NAMALWA (cell line): Measurements from ENCODE around the gene CRIP2.
A peak's percentile ranks its signal among the peaks of the same experiment; 100 is the strongest.

Experiments used
- DNase-seq: peaks from one replicate; pipeline ENCODE4 v3.0.0-alpha.2; 2015; ENCODE audit warnings: low spot score

Gene CRIP2, protein sequence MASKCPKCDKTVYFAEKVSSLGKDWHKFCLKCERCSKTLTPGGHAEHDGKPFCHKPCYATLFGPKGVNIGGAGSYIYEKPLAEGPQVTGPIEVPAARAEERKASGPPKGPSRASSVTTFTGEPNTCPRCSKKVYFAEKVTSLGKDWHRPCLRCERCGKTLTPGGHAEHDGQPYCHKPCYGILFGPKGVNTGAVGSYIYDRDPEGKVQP

DNA sequence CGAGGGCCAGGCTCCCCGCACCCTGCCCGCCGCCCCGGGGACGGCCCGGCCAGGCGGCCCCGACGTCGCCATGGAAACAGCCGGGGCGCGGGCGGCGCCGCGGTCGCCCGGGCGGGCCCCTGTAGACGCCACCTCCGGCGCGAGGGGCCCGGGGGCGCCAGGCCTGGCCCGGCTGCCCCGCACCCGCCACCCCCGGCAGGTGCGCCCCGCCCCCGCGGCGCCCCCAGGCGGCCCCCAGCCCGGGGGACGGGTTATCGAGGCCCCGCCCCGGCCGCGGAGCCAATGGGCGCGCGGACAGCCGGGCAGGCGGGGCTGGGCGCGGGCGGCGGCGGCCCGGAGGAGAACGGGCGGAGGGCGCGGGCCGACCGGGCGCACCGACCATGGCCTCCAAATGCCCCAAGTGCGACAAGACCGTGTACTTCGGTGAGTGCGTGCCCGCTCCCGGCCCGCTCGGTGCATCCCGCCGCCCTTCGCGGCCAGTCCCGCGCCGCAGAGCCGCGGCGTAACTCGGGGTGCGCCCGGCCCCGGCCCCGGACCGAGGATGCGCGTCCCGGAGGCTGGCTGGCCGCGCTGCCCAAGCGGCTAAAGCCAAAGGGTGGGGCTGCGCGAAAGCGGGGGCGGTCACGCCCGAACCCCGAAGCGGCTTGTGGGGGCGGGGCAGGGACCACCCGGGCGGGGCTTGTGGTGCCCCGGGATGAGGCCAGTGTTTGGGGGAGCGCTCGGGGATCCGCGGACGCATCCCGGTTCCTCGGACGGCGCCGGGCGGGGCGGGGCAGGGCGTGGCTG is at the start of gene CRIP2:
TSS of gene CRIP2 (plus strand) at position 339 of the 786 bp plus-strand sequence. CDS start at position 381, 42 bp downstream.
- DNase-seq: no peak

DNA sequence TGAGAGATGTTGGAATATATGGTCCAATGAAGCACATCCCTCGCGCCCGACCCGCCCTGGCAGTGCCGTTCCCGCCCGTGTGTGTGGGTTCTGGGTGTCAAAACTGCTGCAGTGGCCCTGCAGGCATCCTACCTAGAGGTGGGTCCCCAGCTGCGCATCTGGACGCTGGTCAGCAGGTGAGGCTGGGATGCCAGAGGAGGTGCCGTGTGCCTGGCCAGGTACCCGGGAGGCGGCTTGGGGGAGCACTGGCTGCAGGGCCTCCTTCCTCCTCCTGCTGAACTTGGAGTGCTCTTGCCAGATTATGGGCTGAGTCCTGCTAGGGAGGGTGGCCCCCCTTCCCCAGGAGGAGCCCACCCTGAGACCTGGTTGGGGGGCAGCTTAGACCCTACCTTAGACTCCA is 49.8 kb upstream of the CRIP2 start:
- no peak for DNase-seq

DNA sequence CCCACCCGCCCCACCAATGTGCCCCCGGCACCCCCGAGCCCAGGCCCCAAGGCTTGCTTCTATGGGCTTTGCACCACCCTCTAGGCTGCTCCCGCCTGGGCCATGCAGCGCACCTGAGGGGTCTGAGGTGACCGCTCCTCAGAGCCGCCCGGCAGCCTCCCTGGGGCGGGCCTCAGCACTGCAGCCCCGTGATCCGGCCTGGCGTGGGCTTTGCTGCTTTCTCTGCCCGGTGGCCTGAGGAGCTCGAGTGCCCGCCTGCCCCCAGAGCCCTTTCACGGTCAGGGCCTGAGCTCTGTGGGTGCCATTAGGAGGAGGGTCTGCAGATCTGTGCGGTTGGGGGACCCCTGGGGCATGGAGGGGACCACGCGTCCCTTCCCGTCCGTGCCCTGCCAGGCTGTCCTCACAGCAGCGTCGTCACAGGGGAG is 48.8 kb upstream of the CRIP2 start:
- DNase-seq: no peak

DNA sequence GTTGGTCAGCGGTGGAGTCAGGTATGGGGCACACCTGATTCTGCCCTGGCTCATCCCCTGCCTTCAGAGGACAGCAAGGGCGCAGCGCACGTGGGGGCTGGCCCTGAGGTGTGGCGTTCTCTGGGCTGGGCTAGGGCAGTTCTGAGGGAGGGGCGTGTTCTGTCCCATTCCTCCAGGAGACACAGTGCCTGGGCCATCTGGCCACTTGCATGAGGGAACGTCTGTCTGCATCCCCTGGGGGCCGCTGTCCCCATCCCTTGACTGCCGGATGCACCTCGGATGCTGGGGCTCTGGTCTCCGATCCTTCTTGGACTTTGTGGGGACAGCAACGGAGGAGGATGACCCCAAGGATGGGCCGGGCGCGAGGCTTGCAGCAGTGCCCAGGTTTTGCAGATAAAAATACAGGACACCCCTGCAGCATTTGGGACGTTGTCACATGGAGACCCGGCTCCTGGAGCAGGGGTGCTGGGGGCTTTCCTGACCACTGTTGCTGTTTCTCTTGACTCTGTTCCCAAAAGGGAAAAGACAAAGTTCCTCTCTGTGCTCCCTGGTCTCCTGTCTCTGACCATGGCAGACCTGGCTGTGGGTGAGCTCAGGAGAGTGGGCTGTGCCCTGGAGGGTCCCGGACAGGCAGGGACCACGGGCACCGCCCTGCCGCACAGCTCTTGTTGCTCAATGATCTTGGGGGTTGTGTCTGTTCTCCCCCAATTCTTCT is 48.0 kb upstream of the CRIP2 start:
- no peak for DNase-seq

DNA sequence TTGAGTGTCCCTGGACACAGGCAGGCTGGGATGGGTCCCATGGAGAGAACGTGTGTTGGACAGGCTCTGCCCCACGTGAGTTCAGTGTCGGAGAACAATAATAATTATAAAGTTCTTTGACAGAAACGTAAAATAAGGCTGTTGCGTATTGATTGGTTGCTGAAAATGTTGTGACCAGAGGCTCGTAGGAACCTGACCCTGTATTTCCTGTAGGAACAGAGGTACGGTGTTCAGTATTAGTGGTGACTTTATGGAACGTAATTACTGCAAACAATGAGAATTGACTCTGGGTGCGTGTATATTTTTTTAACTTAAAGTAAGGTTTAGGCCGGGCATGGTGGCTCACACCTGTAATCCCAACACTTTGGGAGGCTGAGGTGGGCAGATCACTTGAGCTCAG is 47.2 kb upstream of the CRIP2 start:
- DNase-seq: no peak

DNA sequence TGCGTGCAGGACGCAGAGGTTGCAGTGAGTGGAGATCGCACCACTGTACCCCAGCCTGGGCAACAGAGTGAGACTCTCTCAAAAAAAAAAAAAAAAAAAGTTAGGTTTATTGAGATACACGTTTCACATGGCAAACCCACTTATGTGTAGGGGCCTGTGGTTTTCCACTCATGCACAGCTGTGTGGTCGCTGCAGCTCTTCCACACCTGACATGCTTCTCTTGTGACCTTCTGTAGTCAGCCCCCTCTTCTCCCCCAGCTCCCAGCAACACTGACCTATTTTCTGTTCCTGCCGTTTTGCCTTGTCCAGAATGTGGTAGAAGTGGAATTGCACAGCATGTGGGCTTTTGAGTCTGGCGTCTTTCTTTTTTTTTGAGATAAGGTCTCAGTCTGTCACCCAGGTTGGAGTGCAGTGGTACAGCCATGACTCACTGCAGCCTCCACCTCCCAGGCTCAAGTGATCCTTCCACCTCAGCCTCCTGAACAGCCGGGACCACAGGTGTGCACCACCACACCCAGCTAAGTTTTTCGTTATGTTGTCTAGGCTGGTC is 46.6 kb upstream of the CRIP2 start:
- DNase-seq: no peak

DNA sequence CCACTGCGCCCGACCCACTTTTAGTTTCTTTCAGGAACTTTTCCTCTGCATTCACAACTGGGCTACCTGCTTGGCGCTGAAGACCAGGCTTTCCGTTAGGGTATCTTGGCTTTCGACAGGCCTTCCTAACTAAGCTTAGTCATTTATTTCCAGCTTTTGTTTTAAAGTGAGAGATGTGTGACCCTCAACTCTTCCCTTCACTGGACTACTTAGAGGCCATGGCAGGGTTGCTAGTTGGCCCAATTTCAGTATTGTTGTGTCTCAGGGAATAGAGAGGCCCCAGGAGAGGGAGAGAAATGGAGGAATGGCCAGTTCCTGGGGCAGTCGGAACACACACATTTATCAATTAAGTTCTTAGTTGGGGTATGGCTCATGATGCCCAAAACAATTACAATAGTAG is 44.6 kb upstream of the CRIP2 start:
- no peak for DNase-seq

DNA sequence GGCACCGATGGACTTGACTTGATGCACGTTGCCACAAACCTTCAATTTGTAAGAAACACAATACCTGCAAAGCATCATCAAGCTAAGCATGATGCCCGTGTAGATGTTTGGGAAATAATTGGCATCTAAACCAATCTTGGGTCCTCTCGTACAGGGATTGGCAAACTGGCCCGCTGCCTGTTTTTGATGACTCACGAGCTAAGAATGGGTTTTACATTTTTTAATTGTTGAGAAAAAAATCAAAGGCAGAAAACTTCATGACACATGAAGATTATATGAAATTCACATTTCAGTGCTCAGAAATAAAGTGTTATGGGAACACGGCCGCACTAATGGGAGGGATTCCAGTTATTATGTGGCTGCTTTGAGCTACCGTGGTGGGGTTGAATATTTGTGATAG is 44.1 kb upstream of the CRIP2 start:
- no peak for DNase-seq

DNA sequence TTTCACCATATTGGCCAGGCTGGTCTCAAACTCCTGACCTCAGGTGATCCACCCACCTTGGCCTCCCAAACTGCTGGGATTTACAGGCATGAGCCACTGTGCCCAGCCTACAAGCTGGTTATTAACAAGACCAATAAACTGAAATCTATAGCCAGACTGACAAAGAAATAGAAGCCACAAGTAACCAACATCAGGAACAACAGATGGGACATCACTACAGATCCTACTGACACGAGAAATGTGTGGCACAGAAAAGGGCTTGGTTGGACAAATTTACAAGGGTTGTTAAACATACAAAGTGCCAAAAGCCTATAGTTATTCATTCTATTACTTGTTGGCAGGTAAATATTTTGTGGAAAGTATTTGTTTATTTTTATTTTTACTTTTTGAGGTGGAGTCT is 43.4 kb upstream of the CRIP2 start:
- no peak for DNase-seq

DNA sequence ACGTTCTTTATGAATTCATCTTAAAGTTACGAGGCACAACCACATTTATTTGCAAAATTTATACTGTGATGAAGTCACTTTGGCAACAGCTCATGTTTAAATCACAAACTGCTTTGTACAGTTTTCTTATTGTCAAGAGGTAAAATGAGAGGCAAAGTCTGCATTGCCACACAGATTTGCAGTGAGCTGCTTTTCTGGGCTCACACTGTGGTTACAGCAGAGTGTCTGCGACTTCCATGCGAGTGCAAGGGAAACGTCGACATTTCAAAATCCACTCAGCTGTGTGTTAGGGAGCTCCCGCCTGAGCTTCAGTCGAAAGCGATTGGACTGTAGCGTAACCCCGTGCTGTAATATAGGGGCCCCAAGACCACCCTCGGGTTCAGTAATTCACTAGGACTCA is 42.0 kb upstream of the CRIP2 start:
- no peak for DNase-seq

DNA sequence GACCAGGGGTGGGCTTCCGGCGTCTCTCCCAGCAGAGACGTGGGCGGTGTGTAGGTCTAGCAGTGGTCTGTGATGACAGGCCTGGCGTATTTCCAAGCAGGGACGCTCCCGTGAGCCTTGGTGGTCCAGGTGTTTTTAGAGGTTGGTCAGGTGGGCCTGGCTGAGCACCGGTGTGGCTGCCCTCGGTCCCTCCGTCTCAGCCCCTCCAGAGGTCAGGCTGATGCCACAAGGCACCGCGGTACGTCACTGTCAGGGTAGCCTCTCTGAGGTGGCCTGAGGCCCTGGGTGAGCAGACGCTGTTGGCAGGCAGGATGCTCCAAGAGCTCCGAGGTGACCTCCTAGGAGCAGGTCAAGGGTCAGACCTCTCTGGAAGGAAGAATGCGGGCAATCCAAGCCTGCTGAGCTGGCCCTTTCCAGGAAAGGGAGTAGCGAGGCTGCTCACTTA is 41.4 kb upstream of the CRIP2 start:
- no peak for DNase-seq

DNA sequence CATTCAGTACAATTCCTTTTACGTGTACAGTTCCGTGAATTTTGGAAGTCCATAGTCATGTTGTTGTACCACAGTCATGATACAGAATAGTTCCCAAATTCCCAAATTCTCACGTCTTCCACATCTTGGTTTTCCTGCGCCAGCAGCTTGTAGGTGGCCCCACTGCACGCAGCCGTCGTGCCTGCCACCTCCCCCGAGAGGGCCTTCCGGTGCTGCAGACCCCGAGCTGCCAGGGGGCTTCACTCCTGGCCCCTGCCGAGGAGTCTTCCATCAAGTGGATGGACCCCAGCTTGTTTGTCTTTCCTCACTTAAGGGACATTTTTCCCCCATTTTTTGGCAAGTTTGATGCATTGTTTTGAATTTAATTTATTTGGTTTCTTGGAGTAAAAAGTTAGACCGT is 38.2 kb upstream of the CRIP2 start:
- DNase-seq: no peak

DNA sequence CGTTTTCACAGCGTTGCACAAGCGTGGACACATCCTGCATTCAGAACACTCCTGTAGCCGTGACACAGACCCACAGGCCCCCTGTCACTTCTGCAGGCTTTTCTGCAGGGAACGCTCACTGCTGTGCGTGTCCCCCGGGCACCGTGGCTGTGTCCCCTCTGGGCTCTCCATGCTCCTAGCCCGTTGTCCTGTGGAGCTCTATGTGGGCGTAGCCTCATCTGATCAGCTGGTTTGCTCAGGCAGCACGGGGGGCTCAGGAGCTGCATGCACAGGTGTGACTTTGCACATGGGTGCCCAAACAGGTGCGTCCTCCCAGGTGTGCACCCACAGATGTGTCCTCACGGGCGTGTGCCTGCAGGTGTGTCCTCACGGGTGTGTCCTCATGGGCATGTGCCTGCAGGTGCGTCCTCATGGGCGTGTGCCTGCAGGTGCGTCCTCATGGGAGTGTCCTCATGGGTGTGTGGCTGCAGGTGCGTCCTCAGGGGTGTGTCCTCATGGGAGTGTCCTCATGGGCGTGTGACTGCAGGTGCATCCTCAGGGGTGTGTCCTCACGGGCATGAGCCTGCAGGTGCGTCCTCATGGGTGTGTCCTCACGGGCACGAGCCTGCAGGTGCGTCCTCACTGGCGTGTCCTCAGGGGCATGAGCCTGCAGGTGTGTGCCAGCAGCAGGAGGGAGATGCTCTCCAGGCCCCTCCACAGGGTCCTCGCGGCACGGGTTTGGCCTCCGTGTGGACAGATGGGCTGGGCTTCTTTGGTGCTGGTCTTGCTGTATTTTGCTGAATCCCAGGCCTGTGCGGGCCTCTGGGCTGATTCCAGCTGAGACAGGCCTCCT is 37.5 kb upstream of the CRIP2 start:
- peak; percentile 62 for DNase-seq

DNA sequence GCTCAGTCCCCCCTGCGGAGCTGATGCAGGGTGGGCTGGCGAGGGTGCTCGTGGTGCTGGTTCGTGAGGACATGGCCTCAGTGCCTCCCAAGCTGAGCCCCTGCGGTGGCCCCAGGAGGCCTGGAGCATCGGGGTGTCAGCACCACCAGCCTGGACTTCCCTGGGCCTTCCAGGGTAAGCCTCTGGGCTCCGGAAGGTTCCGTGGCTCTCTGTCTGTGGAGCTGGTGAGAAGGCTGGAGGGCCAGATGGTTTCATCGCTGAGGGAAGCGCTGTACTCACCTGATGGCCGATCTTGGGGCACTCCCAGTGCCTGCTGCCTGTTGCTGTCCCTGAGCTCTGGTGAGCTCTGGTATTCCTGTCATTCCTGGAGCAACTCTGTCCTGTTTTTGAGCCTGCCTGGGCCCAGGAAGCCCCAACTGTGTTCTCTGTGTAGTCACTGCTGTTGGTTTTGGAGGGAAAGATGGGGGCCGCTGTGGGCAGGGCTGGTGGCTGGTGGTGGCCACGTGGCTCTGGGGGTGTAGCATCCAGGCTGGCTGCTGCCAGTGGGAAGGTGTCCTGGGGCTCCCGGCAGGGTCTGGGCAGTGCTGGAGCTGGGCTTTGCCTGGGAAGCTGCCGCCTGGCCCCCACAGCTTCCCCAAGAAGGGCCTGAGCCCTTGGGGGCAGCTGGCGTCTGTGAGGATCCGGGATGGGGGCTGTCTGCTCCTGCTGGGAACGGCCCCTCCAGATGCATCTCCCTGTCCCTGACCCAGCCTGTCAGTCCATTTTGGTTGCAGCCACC is 36.7 kb upstream of the CRIP2 start:
- no peak for DNase-seq

DNA sequence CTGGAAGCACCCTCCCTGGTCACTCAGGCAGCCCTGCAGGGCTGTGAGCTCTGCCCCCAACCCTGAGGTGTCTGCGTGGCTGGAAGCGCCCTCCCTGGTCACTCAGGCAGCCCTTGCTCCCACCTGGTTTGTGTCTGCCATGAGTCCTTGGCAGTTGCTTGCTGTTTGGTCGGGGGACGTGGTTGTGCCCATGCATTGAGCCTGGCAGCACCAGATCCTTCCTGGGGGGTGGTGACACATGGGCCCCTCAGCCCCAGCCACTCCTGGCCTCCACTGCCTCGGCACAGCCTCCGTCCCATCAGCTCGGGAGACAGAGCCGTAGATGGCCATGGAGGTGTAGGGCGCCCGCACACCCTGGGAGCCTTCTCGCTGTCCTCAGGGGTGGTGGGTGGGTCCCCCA is 35.4 kb upstream of the CRIP2 start:
- no peak for DNase-seq

DNA sequence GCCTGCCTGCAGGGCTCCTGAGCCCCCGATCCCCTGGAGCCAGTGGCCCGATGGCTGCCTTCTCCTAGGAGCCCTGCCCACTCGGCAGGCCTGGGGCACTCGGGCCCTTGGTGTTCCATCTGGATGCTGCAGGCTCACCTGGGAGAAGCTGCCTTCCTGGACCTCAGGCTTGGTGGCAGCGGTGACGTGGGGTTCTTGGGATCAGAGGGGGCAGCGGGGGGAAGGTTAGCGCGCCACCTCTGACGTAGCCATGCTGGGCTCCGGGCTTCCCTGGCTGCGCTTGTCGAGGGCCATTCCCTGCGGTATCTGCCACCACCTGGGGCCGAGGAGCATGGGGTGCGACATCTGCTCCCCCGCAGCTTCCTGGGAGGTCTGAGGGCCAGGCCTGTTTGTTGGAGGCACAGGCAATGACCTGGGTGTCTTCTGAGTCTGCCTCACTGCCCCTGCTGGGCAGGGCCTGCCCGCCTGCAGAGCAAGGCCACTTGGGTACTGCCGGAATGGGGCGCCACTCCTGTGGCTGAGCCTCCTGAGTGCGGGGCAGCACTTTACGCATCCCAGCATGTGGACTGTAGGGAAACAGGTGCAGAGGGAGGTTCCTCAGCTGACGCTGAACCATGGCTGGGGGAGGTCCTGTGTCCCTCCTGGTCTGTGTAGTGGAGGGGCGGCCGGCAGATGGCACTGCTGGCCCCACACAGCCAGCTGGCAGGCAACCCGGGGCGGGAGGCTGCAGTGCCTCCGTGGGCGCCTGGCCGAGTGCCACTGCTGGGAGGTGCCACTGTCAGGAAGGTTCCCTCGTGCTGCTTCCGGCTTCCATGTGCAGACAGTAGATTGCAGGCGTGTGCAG is 34.7 kb upstream of the CRIP2 start:
- no peak for DNase-seq

DNA sequence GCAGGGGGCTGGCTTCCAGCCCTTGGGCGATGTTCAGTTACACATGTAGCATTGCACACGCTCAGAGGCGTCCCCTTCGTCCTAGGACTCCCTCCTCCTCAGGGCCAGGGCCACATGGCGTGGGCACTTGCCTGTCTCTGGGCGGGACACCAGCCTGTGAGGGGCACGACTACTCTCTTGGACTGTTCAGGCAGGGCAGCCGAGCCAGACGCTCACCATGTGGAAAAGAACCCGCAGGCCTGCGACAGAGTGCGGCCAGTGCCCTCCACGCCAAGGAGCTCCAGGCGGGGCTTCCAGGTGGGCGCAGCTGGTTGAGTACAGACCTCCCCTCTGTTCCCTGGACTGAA is 34.1 kb upstream of the CRIP2 start:
- no peak for DNase-seq

DNA sequence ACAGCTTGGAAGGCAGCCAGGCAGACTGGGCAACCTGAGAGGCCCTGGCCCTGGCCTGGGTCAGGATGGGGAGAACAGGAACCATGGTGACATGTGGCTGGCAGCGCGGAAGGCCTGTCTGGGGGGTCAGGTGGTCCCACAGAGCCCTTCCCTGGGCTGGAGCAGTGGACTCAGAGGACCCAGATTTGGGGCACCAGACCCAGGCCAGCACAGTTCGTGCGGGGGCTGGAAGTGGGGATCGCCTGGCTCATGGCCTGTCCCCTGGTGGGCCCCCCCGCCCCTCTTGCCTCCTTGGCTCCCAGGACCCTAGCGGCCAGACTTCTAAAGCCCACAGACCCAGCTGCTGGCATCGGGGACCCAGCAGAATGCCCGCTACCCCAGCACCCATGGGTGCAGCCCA is 33.6 kb upstream of the CRIP2 start:
- no peak for DNase-seq

DNA sequence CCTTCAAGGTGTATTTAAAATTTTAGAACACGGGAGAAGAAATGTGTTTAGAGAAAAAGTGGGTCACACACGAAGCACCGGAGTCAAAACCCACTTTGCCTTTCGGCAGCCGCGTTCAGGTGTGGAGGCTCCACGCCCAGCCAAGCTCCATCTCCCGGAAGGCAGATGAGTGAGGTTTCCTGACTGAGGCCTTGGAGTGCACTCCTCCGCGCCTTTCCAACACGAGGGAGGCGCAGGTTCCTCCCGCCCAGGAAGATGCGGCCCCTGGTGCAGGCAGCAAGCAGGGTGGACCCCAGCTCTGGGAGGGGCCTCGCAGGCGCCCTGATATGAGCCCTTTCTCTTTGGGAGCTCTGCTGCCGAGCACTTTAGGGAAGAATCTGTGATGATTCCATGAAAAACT is 32.5 kb upstream of the CRIP2 start:
- no peak for DNase-seq

DNA sequence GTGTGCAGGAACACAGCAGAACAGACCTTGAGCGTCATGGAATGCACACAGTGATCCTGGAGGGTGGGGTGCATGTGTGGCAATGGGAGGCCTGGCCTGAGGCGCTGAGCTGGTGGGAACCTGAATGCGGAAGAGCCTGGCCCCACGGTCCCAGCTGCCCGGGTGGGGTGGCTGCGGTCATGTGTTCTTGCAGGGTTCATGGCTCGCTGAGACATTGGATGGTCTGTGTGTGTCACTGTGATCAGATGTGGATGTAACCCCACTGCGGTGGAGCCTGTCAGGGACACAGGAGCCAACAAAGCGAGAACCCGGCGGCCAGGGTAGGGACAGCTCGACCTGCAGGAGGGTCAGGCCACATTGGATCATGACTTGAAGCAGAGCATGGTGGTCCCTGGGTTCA is 31.8 kb upstream of the CRIP2 start:
- DNase-seq: no peak
